Erythroblast (primary cell): ENCODE measurements around the gene CYFIP1.

Experiments used
- GATA1 ChIP-seq: IDR thresholded peaks from 2 replicates; pipeline ENCODE4 v1.6.1; 2011; ENCODE audit warnings: low read depth, mild to moderate bottlenecking, control low read depth, low read length, moderate library complexity
- POLR2A ChIP-seq: IDR thresholded peaks from 2 replicates; pipeline ENCODE4 v1.6.1; 2011; ENCODE audit warnings: mild to moderate bottlenecking, low read length

- TF ChIP-seq POLR2A = no peak
- TF ChIP-seq GATA1 = no peak
Measured at GRCh38 chr15:22979238-22980188, 655 bp downstream of the CYFIP1 start.
